H1 (cell line): ENCODE measurements around the gene POLE. TPM values are rescaled to one million over a fixed set of nuclear protein-coding genes. Genes with fewer than 3 reads are reported as not detected.

Experiments
- CTCF ChIA-PET: fragments of 300-600 bp; sonication (Branson Sonifier 250); formaldehyde crosslinking; loops from one replicate; lab custom pipeline; 2021; ENCODE audit not compliant: partially characterized antibody; lab: Charles Lee
- POLR2A ChIA-PET: fragments of 300-600 bp; sonication (Branson Sonifier 250); formaldehyde crosslinking; loops from one replicate; lab custom pipeline; 2021; ENCODE audit warnings: inconsistent platforms; ENCODE audit not compliant: partially characterized antibody; lab: Charles Lee
- DNase-seq, 2 experiments: peaks; one replicate each; pipeline versions ENCODE4 v3.0.0 to v3.0.0-alpha.2; 2010 to 2022; ENCODE audit warnings: low spot score in 2 of 2, low read depth in 1 of 2, mixed read lengths in 1 of 2
- FAIRE-seq: peaks from 2 replicates; lab custom pipeline; 2011; peaks lifted over from hg19 to GRCh38; lab: Jason Lieb, UNC
- H2AFZ ChIP-seq: 2 replicates; pipeline ENCODE4 v1.8.1; 2012; ENCODE audit warnings: low read length, inconsistent platforms
- H2AK5ac ChIP-seq: 2 replicates; pipeline ENCODE4 v1.6.1; 2013; ENCODE audit warnings: low read depth, low read length
- H2BK120ac ChIP-seq: replicated peaks from 2 replicates; pipeline ENCODE3; 2013; ENCODE audit warnings: low read depth, low read length, inconsistent platforms
- H2BK12ac ChIP-seq: 2 replicates; pipeline ENCODE4 v1.6.1; 2013; ENCODE audit warnings: low read depth, low read length
- H2BK15ac ChIP-seq: 2 replicates; pipeline ENCODE4 v1.6.1; 2013; ENCODE audit warnings: low read length
- H2BK20ac ChIP-seq: 2 replicates; pipeline ENCODE4 v1.6.1; 2013; ENCODE audit warnings: low read length
- H2BK5ac ChIP-seq: 2 replicates; pipeline ENCODE4 v1.6.1; 2013; ENCODE audit warnings: low read depth, low read length
- H3K14ac ChIP-seq: 2 replicates; pipeline ENCODE4 v1.6.1; 2013; ENCODE audit warnings: inconsistent platforms; ENCODE audit not compliant: insufficient read length
- H3K18ac ChIP-seq: 2 replicates; pipeline ENCODE4 v1.6.1; 2013; ENCODE audit warnings: low read length; ENCODE audit errors: extremely low read depth
- H3K23ac ChIP-seq: 2 replicates; pipeline ENCODE4 v1.6.1; 2013; ENCODE audit warnings: inconsistent platforms; ENCODE audit not compliant: insufficient read length
- H3K23me2 ChIP-seq: 2 replicates; pipeline ENCODE4 v1.6.1; 2013; ENCODE audit warnings: low read depth, low read length
- H3K27ac ChIP-seq: 2 replicates; pipeline ENCODE4 v1.6.1; 2011; ENCODE audit warnings: low read depth, low read length, inconsistent platforms
- H3K27me3 ChIP-seq, 4 experiments: replicated peaks in 1 of 4; 1 replicate in 1 of 4; 2 replicates in 3 of 4; pipeline versions ENCODE4 v1.6.1 to v1.8.1; 2011 to 2013; ENCODE audit warnings: low read length in 3 of 4, mild to moderate bottlenecking in 3 of 4, inconsistent platforms in 2 of 4, mixed read lengths in 2 of 4, moderate library complexity in 1 of 4; ENCODE audit not compliant: control insufficient read depth in 3 of 4, insufficient read depth in 3 of 4; ENCODE audit errors: extremely low read depth in 1 of 4
- H3K36me3 ChIP-seq, 4 experiments: 2 replicates each; pipeline versions ENCODE4 v1.6.1 to v1.8.1; 2011 to 2013; ENCODE audit warnings: mild to moderate bottlenecking in 4 of 4, low read length in 3 of 4, moderate library complexity in 2 of 4, control low read depth in 1 of 4, inconsistent platforms in 1 of 4; ENCODE audit not compliant: insufficient read depth in 4 of 4, control insufficient read depth in 2 of 4
- H3K4ac ChIP-seq: replicated peaks from 2 replicates; pipeline ENCODE3; 2013; ENCODE audit warnings: low read length, low read depth, mixed read lengths, inconsistent platforms; ENCODE audit not compliant: insufficient read length
- H3K4me1 ChIP-seq, 4 experiments: replicated peaks in 1 of 4; 1 replicate in 1 of 4; 2 replicates in 3 of 4; pipeline versions ENCODE4 v1.6.1 to v1.8.1; 2011 to 2013; ENCODE audit warnings: low read length in 3 of 4, inconsistent platforms in 2 of 4, mixed read lengths in 1 of 4; ENCODE audit not compliant: insufficient read depth in 4 of 4, control insufficient read depth in 3 of 4
- H3K4me2 ChIP-seq, 2 experiments: 2 replicates each; pipeline versions ENCODE4 v1.6.1 to v1.8.1; 2011 to 2013; ENCODE audit warnings: low read depth in 2 of 2, low read length in 2 of 2, control low read depth in 1 of 2, inconsistent platforms in 1 of 2, mild to moderate bottlenecking in 1 of 2; ENCODE audit not compliant: insufficient read depth in 1 of 2
- H3K4me3 ChIP-seq, 4 experiments: fragments of 200-600, 300-600 bp in 1 of 4; sonication (generic), shearing (Covaris generic), sonication (Bioruptor Twin) in 1 of 4; 2 replicates each; pipeline versions ENCODE4 v1.5.1 to v1.8.1; 2011 to 2016; ENCODE audit warnings: low read length in 4 of 4, low read depth in 3 of 4, control low read depth in 2 of 4, inconsistent platforms in 2 of 4, mild to moderate bottlenecking in 2 of 4, mixed read lengths in 1 of 4, moderate library complexity in 1 of 4; ENCODE audit not compliant: insufficient read depth in 2 of 4; ENCODE audit errors: extremely low read depth in 1 of 4
- H3K56ac ChIP-seq: replicated peaks from 2 replicates; pipeline ENCODE3; 2013; ENCODE audit warnings: low read depth, mild to moderate bottlenecking, mixed read lengths, low read length, inconsistent platforms; ENCODE audit not compliant: insufficient read length
- H3K79me1 ChIP-seq: 2 replicates; pipeline ENCODE4 v1.6.1; 2013; ENCODE audit warnings: low read depth, low read length, control low read depth
- H3K79me2 ChIP-seq, 2 experiments: 2 replicates each; pipeline versions ENCODE4 v1.6.1 to v1.8.1; 2012 to 2013; ENCODE audit warnings: low read length in 2 of 2, mild to moderate bottlenecking in 2 of 2, inconsistent platforms in 1 of 2; ENCODE audit not compliant: insufficient read depth in 2 of 2, control insufficient read depth in 1 of 2
- H3K9ac ChIP-seq, 4 experiments: replicated peaks in 1 of 4; 1 replicate in 1 of 4; 2 replicates in 3 of 4; pipeline versions ENCODE4 v1.6.1 to v1.8.1; 2011 to 2013; ENCODE audit warnings: low read depth in 3 of 4, low read length in 3 of 4, control low read depth in 2 of 4, mild to moderate bottlenecking in 2 of 4, moderate library complexity in 2 of 4, inconsistent platforms in 1 of 4; ENCODE audit errors: extremely low read depth in 1 of 4
- H3K9me3 ChIP-seq, 2 experiments: 2 replicates each; pipeline versions ENCODE4 v1.6.1 to v1.8.1; 2012 to 2013; ENCODE audit warnings: mild to moderate bottlenecking in 2 of 2, moderate library complexity in 2 of 2, control low read depth in 1 of 2, inconsistent platforms in 1 of 2, low read depth in 1 of 2, low read length in 1 of 2, mixed read lengths in 1 of 2; ENCODE audit not compliant: insufficient read depth in 2 of 2
- H4K20me1 ChIP-seq, 2 experiments: replicated peaks in 1 of 2; 2 replicates each; pipeline versions ENCODE3 to v1.8.1; 2011 to 2013; ENCODE audit warnings: inconsistent platforms in 2 of 2, low read length in 2 of 2, mild to moderate bottlenecking in 1 of 2; ENCODE audit not compliant: insufficient read depth in 2 of 2, control insufficient read depth in 1 of 2
- H4K5ac ChIP-seq: 2 replicates; pipeline ENCODE4 v1.6.1; 2013; ENCODE audit warnings: low read length, low read depth, mixed read lengths, inconsistent platforms; ENCODE audit not compliant: insufficient read length
- H4K8ac ChIP-seq: 2 replicates; pipeline ENCODE4 v1.8.0; 2013; ENCODE audit warnings: mild to moderate bottlenecking, moderate library complexity, low read length, inconsistent platforms; ENCODE audit not compliant: insufficient read depth; ENCODE audit errors: extremely low read depth
- H4K91ac ChIP-seq: replicated peaks from 2 replicates; pipeline ENCODE3; 2013; ENCODE audit warnings: low read length, mixed read lengths, inconsistent platforms; ENCODE audit not compliant: insufficient read length
- ATF2 ChIP-seq: IDR thresholded peaks from 2 replicates; pipeline ENCODE4 v1.6.1; 2012; ENCODE audit warnings: low read length, inconsistent platforms
- CBX8 ChIP-seq: fragments of 300-800, 300-1000 bp; sonication (generic); IDR thresholded peaks from 2 replicates; pipeline ENCODE4 v1.7.1; 2016; ENCODE audit warnings: low read depth, low read length, borderline replicate concordance
- CHD2 ChIP-seq: IDR thresholded peaks from 2 replicates; pipeline ENCODE4 v1.6.1; 2012; ENCODE audit warnings: low read length, improper control_type of control experiment
- GTF2F1 ChIP-seq: IDR thresholded peaks from 2 replicates; pipeline ENCODE4 v1.6.1; 2012; ENCODE audit warnings: low read depth, low read length, improper control_type of control experiment, borderline replicate concordance
- HDAC6 ChIP-seq: IDR thresholded peaks from one replicate; pipeline ENCODE4 v1.7.1; 2012; ENCODE audit warnings: low read depth, mild to moderate bottlenecking, inconsistent platforms, low read length, moderate library complexity
- KDM1A ChIP-seq: fragments of 200-600, 300-600 bp; sonication (generic); IDR thresholded peaks from 2 replicates; pipeline ENCODE4 v1.7.1; 2016; ENCODE audit warnings: mild to moderate bottlenecking, low read length, borderline replicate concordance
- NRF1 ChIP-seq: IDR thresholded peaks from 2 replicates; pipeline ENCODE4 v1.6.1; 2011; ENCODE audit warnings: mild to moderate bottlenecking, low read depth, low read length, improper control_type of control experiment
- PHF8 ChIP-seq: fragments of 200-600 bp; sonication (generic); conservative IDR thresholded peaks from 2 replicates; pipeline ENCODE4 v1.7.1; 2012; ENCODE audit warnings: low read depth, mild to moderate bottlenecking, inconsistent platforms, low read length, moderate library complexity
- TEAD4 ChIP-seq: IDR thresholded peaks from 2 replicates; pipeline ENCODE4 v1.6.1; 2012; ENCODE audit warnings: low read depth, low read length, inconsistent platforms, mixed read lengths
- WGBS, 2 experiments: shearing (Covaris generic) in 1 of 2; methylation state at CpG; one replicate each; pipeline versions ENCODE4 v1.1.6 to v1.1.7; 2013 to 2015; ENCODE audit warnings: low lambda C conversion rate in 2 of 2, mixed read lengths in 2 of 2, inconsistent platforms in 1 of 2, low coverage in 1 of 2, missing lambda C conversion rate in 1 of 2; ENCODE audit not compliant: insufficient replicate concordance in 2 of 2, insufficient coverage in 1 of 2, insufficient read length in 1 of 2; ENCODE audit errors: extremely low coverage in 1 of 2, missing lambda C conversion rate in 1 of 2; 5-methylcytosine and 5-hydroxymethylcytosine counted together
- polyA plus RNA-seq, 7 experiments: library from polyadenylated mRNA; depleted of rRNA in 3 of 7; stranded (reverse) in 5 of 7; unstranded in 2 of 7; fragments of >200 nt in 5 of 7; fragments of 200-250 nt in 2 of 7; gene quantifications; 1 replicate in 5 of 7; 2 replicates in 1 of 7; 4 replicates in 1 of 7; pipeline versions ENCODE4 v1.2.1 to v1.2.3, GENCODE V29; 2011 to 2013; ENCODE audit warnings: missing spikeins in 2 of 7, mixed read lengths in 2 of 7
- total RNA-seq: library from RNA; stranded (reverse); fragmentation: NEBNext Ultra II Directional; extraction: Animal tissue kit (Norgen Biotek cat#: 25700); gene quantifications from 2 replicates; pipeline ENCODE4 v1.2.1, GENCODE V29; 2021

POLE gene
- total and polyA plus RNA-seq, 2 of the 8 experiments (the other 6 are each of a cell fraction or from before 2014, with no cell fraction given): 59.7 to 115 TPM

- H2BK15ac ChIP-seq: no peak overlapping the region
- no peak overlapping the region for H2AFZ ChIP-seq
- no peak overlapping the region for H2BK120ac ChIP-seq
- no peaks in the 10 kb centered on the region; the same call in 1 of the 2 replicates for H3K79me1 ChIP-seq
- CTCF ChIA-PET: interaction anchor here (0.8 to 4.6 kb wide), 3 partner anchors 13 to 207 kb away, joined by 3 to 28 read pairs (median 4); no protein-coding TSS in a partner anchor
- H4K20me1 ChIP-seq: peaks cover 7 to 14% of the 10 kb centered on the region in 2 experiments
- 78% methylated on average over 10 of the region's 11 CpGs; no CpG with 5 or more reads in 1 of the 2 experiments for WGBS, 2 experiments
- H2BK20ac ChIP-seq: no peak overlapping the region
- no peaks in the 10 kb centered on the region; the same call in 1 of the 2 replicates for H3K23me2 ChIP-seq
- no peak overlapping the region for H3K9ac ChIP-seq
- no peak overlapping the region for H3K18ac ChIP-seq
- no peak overlapping the region for H4K8ac ChIP-seq
- H2AK5ac ChIP-seq: no peak overlapping the region
- no peak overlapping the region for H4K91ac ChIP-seq
- H2BK5ac ChIP-seq: no peak overlapping the region
- H4K5ac ChIP-seq: no peak overlapping the region
- H3K27ac ChIP-seq: no peak overlapping the region
- H3K4me2 ChIP-seq: no peak overlapping the region
- no peak overlapping the region for H3K4ac ChIP-seq
- DNase-seq (no peak), FAIRE-seq (no peak)
- no peak overlapping the region for H2BK12ac ChIP-seq
- H3K79me2 ChIP-seq: no peaks in the 10 kb centered on the region
- peaks cover 13 to 29% (median 19%) of the 10 kb centered on the region in 4 experiments; a peak in 7 of 8 replicates for H3K36me3 ChIP-seq
- peaks cover 0 to under 1% of the 10 kb centered on the region in 2 experiments; a peak in 1 of 4 replicates for H3K9me3 ChIP-seq
- no peak overlapping the region for H3K23ac ChIP-seq
- POLR2A ChIA-PET: interaction anchor here (0.7 to 3.4 kb wide), 6 partner anchors 9 to 26 kb away, joined by 3 to 26 read pairs (median 3); no protein-coding TSS in a partner anchor
- no peak overlapping the region for H3K14ac ChIP-seq
- no peak overlapping the region for H3K4me3 ChIP-seq
- no peak overlapping the region for H3K56ac ChIP-seq
- peaks cover 7 to 21% (median 14%) of the 10 kb centered on the region in 4 experiments for H3K27me3 ChIP-seq
- H3K4me1 ChIP-seq: peaks cover 0 to 3% (median 0%) of the 10 kb centered on the region in 4 experiments; a peak in 3 of 7 replicates
- no peak for TF ChIP-seq HDAC6
- no peak for TF ChIP-seq TEAD4
- TF ChIP-seq CBX8: no peak
- TF ChIP-seq ATF2: no peak
- no peak for TF ChIP-seq PHF8
- TF ChIP-seq GTF2F1: no peak
- no peak for TF ChIP-seq KDM1A
- no peak for TF ChIP-seq CHD2
- TF ChIP-seq NRF1: no peak
Observed at GRCh38 chr12:132622437-132623071, 64.6 kb downstream of the POLE start.
